ENCODE data around the gene ANAPC15.

GRCh38 chr11:72146625-72147024 lies 34.1 kb upstream of the ANAPC15 start:
- TF ChIP-seq POLR2A (IDR thresholded peaks at IDR 0.05), result no peak
- TF ChIP-seq CTCF (IDR thresholded peaks at IDR 0.05 in 4 of 5, conservative IDR thresholded peaks at IDR 0.05 in 1 of 5), result no peak
